ENCODE measurements around the gene PARVA.

Gene PARVA

DNA sequence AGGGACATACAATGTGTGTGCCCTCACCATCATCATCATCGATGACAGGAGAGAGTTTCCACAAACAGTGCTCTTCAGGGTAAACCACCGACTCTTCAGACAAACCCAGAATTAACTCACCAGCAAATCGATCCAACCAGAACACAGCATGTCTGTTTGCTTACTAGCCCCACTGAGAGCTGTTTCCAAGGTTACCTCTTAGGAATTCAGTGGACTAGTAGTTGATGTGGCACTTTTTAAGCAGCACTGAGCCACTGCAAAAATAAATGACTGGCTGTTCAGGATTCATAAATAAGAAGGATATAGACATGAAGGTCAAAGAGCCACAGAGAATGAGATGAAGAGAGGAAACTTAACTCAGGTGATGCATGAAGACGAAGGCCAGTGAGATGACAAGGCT is 83.1 kb downstream of the PARVA start:
- DNase-seq = no peak

GRCh38 chr11:12461516-12461915 is 84.1 kb downstream of the PARVA start:
- peak; percentile 1 for DNase-seq

GRCh38 chr11:12464303-12464702 is 86.9 kb downstream of the PARVA start:
- no peak for DNase-seq

DNA sequence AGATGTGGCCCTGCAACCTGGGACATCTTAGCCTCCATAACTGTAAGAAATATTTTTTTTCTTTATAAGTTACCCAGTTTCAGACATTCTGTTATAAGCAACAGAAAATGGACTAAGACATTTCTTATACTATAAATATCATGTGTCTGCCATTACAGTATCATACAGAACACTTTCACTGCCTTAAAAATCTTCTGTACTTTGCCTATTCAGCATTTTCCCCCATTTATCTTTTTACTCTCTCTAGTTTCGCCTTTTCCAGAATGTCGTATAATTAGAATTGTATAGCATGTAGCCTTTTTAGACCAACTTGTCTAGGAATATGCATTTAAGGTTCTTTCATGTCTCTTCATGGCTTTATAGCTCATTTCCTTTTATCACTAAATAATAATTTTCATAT is 88.0 kb downstream of the PARVA start:
- no peak for DNase-seq

DNA sequence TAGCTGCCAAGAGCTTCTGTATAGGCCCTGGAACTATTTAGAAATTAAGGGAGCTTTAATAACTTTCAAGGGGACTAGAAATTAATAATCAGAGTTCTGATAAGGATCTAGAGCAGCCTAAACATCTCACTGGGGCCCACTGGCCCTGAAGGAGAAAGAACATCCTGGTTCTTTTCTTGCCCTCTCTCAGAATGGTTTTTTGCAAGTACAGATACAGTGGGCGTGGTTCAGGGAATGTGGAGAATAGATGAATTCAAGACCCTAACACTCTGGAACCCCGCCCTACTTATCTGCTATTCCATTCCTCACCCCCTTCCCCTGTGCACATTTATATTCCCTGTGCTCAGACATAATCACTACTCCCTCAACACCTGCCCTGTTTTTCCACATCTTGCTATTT is 90.2 kb downstream of the PARVA start:
- peak; percentile 0 for DNase-seq

DNA sequence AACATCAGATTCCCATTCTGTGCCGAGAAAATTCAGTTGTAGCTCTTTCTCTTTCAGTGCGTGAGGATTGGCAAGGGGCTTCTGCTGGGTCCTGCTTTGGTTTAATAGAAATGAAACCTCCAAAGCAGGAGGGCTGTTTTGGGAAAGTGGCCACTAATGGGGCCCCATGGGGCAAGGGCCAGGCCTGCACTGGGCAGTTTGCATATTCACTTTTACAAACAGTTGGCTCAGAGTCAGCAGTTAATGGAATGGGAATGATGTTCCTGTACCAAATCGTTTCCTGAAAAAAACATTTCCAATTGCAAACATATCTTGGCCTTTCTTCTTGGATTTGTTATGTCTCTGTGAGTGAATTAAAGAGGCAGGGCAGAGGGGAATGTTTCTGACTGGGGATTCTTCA is 92.1 kb downstream of the PARVA start:
- DNase-seq = no peak

- DNase-seq = no peak
These were observed 92.9 kb downstream of the PARVA start for GRCh38 chr11:12470236-12470635.

DNA sequence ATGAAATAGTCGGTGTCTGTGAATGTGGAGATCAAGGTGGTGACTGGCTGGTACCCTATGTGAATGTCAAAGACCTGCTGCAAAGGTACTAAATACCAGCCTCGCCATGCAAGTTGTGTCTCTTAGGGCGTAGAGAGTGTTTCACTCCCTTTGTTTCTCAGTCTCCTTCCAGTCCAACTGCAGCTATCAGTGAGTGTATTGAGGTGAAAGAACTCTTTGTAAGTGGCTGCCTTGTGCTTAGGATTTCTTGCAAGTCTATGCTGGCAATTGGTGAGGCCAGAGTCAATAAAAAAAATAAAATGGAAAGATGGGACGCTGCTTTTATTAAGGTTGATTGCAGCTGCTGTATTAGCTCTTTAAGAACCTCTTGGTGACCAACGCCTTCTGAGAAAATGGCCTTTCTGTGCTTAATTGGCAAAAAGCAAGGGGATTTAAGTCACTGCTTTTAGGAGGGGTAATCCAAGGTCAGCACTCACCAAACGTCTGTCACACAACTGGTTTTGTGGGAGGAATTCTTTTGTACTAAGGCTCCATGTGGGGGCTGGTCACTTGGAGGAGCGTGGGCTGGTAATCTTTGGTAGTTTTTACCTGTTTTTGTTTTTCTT is 95.1 kb downstream of the PARVA start:
- DNase-seq = no peak

- no peak for DNase-seq
These were observed 96.0 kb downstream of the PARVA start for GRCh38 chr11:12473381-12473780.

DNA sequence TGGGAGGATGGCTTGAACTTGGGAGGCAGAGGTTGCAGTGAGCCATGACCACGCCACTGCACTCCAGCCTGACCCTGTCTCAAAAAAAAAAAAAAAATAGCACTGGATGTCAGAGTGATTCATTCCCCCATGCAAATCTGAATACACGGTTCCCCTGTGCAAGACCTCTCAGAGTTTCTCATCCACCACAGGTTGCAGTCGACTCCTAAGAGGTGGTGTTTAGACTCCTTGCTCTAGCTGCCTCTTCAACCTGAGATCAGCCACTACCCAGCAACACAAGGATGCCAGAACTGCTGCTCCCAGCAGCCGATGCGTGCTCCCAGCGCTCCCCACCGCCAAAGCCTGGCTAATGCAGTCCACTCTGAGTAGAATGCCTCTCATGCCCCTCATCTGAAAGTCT is 97.5 kb downstream of the PARVA start:
- no peak for DNase-seq

GRCh38 chr11:12478743-12479142 is 101.4 kb downstream of the PARVA start:
- DNase-seq = no peak

DNA sequence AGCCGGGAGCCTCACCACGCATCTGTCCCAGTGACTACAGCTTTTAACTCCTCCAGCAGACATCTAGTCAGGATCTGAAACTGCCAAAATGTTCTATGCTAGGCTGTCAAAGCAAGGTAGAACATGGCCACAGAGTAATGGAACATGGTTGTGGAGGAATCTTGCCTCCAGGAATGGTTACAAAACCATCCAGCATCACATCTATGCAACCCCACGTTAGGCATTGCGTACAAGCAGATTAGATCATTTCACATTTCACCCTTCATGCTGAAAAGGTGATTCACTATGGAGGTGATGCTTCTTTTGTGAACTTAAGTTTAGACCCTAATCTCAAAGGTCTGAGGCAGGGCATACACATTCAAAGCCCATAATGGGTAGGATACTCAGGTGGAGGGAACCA is 103.0 kb downstream of the PARVA start:
- no peak for DNase-seq

GRCh38 chr11:12482839-12483238 is 105.5 kb downstream of the PARVA start:
- DNase-seq = no peak

- no peak for DNase-seq
These were observed 106.2 kb downstream of the PARVA start for GRCh38 chr11:12483604-12484003.

DNA sequence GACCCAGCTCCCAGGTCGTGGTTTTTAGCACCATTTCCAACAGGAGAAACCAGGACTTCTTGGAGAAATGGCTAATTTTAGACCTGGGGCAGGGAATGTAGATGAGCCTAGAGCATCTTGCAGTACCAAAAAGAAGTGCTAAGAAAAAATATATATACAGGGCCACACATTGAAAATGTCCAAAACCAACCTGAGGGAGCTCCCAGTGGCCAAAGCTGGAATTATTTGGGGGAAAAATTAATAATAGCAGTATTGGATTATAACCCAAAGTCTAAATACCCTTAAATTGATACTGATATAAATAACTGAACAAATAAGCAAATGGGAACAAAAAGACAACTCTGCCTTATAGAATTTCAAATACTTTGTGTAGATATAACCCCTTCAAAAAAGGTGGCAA is 108.0 kb downstream of the PARVA start:
- DNase-seq = no peak

DNA sequence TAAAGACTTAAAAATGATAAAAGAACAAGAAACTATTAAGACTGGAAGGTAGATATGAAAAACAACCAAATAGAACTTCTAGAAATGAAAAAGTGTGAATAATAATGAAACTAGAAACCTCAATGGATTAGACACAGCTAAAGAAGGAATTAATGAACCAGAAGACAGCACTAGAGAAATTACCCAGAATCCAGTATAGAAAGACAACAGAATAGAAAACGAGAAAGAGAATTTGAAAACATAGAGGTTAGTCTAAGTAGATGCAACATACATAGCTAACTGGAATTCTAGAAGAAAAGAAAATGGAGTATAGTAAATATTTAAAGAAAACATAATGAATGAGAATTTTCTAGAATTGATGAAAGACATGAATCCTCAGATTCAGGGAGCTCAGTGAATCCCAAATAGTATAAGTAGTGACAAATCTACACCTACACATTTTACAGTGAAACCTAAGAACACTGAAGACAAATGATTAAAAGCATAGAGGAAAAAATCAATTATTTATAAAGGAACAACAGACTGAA is 111.9 kb downstream of the PARVA start:
- no peak for DNase-seq

GRCh38 chr11:12494699-12495098 is 117.3 kb downstream of the PARVA start:
- peak; percentile 55 for DNase-seq

- DNase-seq = no peak
These were observed 119.0 kb downstream of the PARVA start for GRCh38 chr11:12496181-12497025.

GRCh38 chr11:12497431-12497830 is 120.1 kb downstream of the PARVA start:
- DNase-seq = no peak

DNA sequence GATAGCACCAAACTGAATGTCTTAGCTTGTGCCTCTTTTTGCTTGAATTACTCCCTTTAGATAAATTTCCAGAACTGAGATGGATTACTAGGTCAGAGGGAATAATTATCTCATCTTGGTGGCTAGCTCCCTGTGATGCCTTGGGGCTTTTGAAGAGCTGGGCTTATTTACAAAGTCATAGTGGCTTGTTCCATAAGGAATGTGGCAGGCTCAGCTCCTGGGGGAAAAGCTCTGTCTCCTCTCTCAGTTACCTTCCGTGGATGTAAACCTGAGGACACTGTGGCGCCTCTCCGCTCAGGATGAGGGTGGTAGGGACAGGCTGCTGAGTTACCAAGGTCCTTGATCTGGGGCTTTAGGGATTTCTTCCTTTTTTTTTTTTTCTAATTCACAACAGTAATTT is 121.7 kb downstream of the PARVA start:
- DNase-seq = no peak

DNA sequence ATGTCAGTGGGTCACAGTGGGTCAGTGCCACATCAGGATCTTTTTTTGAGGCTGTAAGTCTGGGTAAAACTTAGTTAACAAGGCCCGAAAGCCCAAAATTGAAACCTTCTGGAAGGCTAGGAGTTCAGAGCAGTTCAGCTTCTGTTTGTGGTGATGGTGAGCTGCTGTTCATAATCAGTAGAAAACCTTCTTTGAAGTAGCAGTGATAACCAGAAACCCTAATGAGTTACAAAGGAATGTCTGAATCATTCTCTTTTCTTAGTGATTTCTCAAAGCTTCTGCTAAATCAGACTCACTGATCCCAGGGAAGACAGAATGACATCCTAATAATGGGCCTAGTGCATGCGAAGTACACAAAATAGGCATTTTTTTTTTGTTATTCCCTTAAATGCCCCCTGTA is 124.7 kb downstream of the PARVA start:
- no peak for DNase-seq

DNA sequence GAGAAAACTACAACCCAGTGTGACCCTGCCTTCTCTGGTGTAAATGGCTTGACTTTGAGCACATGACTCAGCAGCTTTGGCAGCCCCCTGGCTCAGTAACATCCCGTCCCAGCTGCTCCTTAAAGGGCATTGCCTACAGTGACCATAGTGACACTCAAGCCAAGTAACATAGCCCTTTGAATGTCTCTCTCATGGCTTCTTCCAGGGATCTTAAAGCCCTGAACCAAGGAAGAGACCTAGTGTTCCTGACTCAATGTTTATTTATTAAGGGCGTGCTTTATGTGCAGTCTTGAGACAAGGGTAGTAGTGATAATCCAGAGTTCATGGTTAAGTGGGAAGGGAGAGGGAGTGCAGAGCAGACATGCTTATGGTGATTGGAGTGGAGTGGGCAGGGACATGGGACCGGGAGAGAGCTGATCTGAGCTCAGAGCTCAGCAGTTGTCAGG is 125.7 kb downstream of the PARVA start:
- no peak for DNase-seq

- no peak for DNase-seq
These were observed 126.5 kb downstream of the PARVA start for GRCh38 chr11:12503886-12504285.

- DNase-seq = no peak
These were observed 127.8 kb downstream of the PARVA start for GRCh38 chr11:12505183-12505582.

Data from hematopoietic multipotent progenitor cell treated with erythropoietin and hydrocortisone succinate and interleukin-3 and kit ligand, for 4 days (in vitro differentiated cells).